ENCODE results near the gene RAE1. TPM values are rescaled to one million over a fixed set of nuclear protein-coding genes. Genes with fewer than 3 reads are reported as not detected.

RAE1 gene
- total RNA-seq, 4 donors from 2014 or later: 30.5 to 45.7 (median 34.5) TPM

DNA sequence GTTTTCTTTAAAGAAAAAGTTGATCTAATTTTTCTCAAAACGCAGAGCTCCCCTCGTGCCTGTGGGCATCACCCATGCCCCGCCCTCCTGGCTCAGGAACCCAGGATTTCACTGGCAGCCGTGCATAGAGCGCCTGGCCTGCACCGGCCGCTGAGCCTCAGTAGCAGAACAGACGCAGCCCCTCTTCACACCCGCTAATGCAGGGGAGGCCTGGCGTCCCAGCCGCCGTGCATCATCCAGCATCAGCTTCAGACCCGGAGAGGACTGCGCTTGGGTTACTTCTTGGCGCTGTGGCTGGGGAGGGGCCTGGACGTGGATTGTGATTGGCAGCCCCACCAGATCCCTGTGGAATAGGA is 58.2 kb downstream of the RAE1 start:
- TF ChIP-seq, protein P1, sequence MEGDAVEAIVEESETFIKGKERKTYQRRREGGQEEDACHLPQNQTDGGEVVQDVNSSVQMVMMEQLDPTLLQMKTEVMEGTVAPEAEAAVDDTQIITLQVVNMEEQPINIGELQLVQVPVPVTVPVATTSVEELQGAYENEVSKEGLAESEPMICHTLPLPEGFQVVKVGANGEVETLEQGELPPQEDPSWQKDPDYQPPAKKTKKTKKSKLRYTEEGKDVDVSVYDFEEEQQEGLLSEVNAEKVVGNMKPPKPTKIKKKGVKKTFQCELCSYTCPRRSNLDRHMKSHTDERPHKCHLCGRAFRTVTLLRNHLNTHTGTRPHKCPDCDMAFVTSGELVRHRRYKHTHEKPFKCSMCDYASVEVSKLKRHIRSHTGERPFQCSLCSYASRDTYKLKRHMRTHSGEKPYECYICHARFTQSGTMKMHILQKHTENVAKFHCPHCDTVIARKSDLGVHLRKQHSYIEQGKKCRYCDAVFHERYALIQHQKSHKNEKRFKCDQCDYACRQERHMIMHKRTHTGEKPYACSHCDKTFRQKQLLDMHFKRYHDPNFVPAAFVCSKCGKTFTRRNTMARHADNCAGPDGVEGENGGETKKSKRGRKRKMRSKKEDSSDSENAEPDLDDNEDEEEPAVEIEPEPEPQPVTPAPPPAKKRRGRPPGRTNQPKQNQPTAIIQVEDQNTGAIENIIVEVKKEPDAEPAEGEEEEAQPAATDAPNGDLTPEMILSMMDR (IDR thresholded peaks at IDR 0.05): no peak
- TF ChIP-seq POLR2A (IDR thresholded peaks at IDR 0.05): no peak
- WGBS, 2 donors: 53 to 70% methylated on average over 10 to 15 of the region's 16 CpGs
- no peak for DNase-seq (ENCODE audit: low spot score in 2 of 2)
- no peak overlapping the region for H3K4me3 ChIP-seq (ENCODE audit: low read depth, poor library complexity, severe bottlenecking)
- intact Hi-C loops (cut with DNase I; ENCODE audit: low total_unique reads): no loop called here

DNA sequence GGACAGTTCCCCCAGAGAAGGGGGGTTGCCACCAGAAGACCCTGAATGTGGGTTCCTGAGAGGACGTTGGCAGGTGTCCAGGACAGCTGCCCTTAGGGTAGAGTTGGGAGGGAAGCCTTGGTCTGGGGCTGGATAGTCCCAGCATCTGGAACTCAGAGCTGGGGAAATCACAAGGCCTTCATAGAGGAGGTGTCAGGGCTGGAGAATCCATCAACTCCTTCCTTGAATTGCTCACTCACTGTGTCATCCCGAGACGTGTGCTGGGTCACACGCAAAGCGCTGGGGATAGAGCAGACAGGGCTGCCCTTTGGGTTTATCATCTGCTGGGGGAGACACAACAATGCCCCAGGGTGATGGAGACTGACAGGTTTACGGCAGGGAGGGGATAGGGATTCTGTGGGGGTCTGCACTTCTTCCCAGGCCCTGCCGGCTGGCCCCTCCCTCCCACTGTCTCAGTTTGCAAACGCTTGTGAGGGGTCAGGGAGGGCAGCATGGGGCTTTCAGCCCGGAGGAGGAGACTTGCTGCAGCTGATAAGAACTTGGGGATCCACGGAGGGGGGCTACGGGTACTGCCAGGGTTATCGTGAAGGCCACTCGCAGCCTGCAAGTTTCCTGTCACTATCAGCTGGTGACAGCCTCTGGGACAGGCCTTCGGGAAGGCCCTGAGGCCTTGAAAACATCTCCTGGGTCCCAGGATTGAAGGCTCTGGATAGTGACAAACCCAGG is 58.8 kb downstream of the RAE1 start:
- intact Hi-C loops (cut with DNase I; ENCODE audit: low total_unique reads): no loop called here
- WGBS, 2 donors: 75 to 78% methylated on average over 12 to 14 of the region's 14 CpGs
- DNase-seq (ENCODE audit: low spot score in 2 of 2): no peak
- TF ChIP-seq, protein P1 (IDR thresholded peaks at IDR 0.05): no peak
- TF ChIP-seq POLR2A (IDR thresholded peaks at IDR 0.05): no peak
- H3K4me3 ChIP-seq (ENCODE audit: low read depth, poor library complexity, severe bottlenecking): no peak overlapping the region

DNA sequence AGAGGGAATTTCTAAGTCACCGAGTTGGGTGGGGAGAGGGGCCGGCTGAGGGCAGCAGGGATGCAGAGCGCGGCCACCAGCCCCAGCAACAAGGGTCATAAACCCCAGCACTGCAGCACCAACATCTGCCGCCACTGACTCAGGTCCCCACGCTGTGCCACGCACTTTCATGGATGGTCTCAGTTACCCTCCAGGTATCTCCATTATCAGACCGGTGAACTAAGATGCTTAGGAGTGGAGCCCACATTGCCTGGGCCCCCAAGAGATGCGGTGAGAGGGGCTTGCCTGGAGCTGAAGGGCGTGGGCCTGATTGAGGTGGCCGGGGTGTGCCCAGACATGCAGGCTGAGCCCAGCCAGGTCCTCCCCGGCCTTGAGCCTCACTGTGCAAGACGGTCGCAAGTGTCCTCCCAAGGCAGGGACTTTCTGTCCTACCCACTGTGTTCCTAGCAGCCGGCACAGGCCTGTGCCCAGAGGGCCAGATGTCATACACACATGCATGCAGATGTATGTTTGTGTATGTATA is 59.4 kb downstream of the RAE1 start:
- TF ChIP-seq, protein P1 (IDR thresholded peaks at IDR 0.05): no peak
- TF ChIP-seq POLR2A (IDR thresholded peaks at IDR 0.05): no peak
- WGBS, 2 donors: 74 to 79% methylated on average over 14 to 15 of the region's 15 CpGs
- DNase-seq (ENCODE audit: low spot score in 2 of 2): no peak
- H3K4me3 ChIP-seq (ENCODE audit: low read depth, poor library complexity, severe bottlenecking): no peak overlapping the region
- intact Hi-C loops (cut with DNase I; ENCODE audit: low total_unique reads): no loop called here

DNA sequence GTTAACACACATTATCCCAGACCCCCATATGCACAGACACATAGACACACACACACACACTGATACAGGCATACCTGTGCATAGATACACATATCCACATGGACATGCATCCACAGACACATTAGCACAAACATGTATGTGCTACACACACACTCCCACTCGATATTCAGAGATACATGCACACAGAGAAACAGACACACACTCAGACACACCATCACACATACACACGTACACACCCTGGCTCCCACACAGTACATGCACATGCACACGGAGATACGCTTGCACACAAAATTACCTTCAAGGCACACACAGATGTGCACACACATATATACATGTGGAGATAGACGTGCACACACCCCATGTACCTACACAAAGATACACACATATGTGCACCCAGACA is 59.9 kb downstream of the RAE1 start:
- TF ChIP-seq, protein P1 (IDR thresholded peaks at IDR 0.05): no peak
- TF ChIP-seq POLR2A (IDR thresholded peaks at IDR 0.05): no peak
- whole genome bisulfite sequencing, 2 donors: 87 to 90% methylated on average over 5 of the region's 5 CpGs
- intact Hi-C loops (cut with DNase I; ENCODE audit: low total_unique reads): no loop called here
- no peak overlapping the region for H3K4me3 ChIP-seq (ENCODE audit: low read depth, poor library complexity, severe bottlenecking)
- DNase-seq (ENCODE audit: low spot score in 2 of 2): no peak

DNA sequence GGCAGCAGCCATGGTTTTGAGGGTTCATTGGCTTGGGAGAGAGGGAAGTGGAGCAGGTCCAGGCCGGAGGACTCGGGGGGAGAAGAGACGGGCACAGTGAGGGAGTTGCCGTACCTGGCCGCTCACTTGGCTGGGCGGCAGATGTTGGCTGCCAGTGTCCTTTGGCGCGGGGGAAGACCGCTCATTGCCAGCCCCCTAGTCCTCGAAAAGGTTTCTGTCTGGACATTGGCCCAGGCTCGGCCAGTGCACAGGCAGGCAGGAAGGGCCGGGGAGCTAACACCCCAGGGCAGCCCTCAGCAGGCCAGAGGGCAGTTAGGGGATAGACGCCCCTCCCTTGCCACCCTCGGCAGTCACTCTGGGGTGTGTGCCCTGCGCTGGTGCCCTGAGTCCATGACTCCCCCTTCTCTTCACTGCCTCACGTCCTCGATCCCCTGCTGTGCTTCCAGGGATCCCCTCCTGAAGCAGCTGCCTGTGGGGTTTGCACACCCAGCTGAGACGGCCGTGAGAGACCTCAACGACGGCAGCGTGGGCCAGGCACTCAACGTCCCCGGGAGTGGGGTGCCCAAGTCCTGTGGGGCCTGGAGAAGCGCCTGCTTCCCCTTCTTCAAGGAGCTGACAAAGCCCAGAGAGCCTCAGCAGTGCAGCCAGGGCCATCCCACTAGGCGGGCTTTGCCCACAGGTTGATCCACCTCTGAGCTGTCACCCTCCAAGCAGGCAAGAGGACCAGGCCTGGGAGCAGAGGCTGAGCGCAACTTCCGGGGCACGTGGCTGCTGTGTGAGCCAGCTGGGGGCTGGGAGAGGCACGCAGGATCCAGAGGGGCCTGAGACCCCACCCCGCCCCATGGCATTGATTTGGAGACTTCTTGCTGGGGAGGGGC is 60.6 kb downstream of the RAE1 start:
- DNase-seq (ENCODE audit: low spot score in 2 of 2): no peak
- H3K4me3 ChIP-seq (ENCODE audit: low read depth, poor library complexity, severe bottlenecking): no peak overlapping the region
- WGBS, 2 donors: 83 to 84% methylated on average over 27 to 28 of the region's 31 CpGs
- TF ChIP-seq, protein P1 (IDR thresholded peaks at IDR 0.05): no peak
- no peak for TF ChIP-seq POLR2A (IDR thresholded peaks at IDR 0.05)
- intact Hi-C loops (cut with DNase I; ENCODE audit: low total_unique reads): no loop called here

Data from lower leg skin (tissue), 4 donors.